ENCODE data around the gene STK32B.

DNA sequence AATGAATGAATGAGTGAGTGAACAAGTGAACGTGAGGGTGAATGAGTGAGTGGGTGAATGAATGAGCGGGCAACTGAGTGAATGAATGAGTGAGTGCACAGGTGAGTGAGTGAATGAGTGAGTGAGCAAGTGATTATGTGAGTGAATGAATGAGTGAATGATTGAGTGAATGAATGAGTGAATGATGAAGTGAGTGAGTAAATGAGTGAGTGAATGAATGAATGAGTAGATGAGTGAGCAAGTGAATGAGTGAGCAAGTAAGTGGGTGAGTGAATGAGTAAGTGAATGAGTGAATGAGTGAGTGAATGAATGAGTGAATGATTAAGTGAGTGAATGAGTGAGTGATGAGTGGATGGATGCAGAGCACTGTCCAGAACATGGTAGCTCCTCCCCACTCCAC is 205.8 kb downstream of the STK32B start:
- TF ChIP-seq, protein P1, sequence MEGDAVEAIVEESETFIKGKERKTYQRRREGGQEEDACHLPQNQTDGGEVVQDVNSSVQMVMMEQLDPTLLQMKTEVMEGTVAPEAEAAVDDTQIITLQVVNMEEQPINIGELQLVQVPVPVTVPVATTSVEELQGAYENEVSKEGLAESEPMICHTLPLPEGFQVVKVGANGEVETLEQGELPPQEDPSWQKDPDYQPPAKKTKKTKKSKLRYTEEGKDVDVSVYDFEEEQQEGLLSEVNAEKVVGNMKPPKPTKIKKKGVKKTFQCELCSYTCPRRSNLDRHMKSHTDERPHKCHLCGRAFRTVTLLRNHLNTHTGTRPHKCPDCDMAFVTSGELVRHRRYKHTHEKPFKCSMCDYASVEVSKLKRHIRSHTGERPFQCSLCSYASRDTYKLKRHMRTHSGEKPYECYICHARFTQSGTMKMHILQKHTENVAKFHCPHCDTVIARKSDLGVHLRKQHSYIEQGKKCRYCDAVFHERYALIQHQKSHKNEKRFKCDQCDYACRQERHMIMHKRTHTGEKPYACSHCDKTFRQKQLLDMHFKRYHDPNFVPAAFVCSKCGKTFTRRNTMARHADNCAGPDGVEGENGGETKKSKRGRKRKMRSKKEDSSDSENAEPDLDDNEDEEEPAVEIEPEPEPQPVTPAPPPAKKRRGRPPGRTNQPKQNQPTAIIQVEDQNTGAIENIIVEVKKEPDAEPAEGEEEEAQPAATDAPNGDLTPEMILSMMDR (IDR thresholded peaks at IDR 0.05), result no peak
- TF ChIP-seq POLR2A (IDR thresholded peaks at IDR 0.05), result no peak

Data from heart left ventricle (tissue), 13 donors.